NCI-H2029 treated with DMSO at 0.1 percent for 48 hours (cell line): ENCODE measurements around the gene P3R3URF.
A peak's percentile ranks its signal among the peaks of the same experiment; 100 is the strongest.

ENCODE experiments used
- DNase-seq: peaks from one replicate; lab custom pipeline; 2025; lab: John Stamatoyannopoulos, UW

Gene P3R3URF

GRCh38 chr1:46172321-46172720, 4.0 kb downstream of the P3R3URF start:
- DNase-seq, result no peak

GRCh38 chr1:46171871-46172270, 4.4 kb downstream of the P3R3URF start:
- peak; percentile 94 for DNase-seq

GRCh38 chr1:46171351-46171750, 4.9 kb downstream of the P3R3URF start:
- DNase-seq, result no peak

- no peak for DNase-seq
These were observed 6.4 kb downstream of the P3R3URF start for GRCh38 chr1:46169811-46170454.

GRCh38 chr1:46168477-46168876, 7.8 kb downstream of the P3R3URF start:
- DNase-seq, result no peak

- DNase-seq, result peak; percentile 65
These were observed 9.5 kb downstream of the P3R3URF start for GRCh38 chr1:46166521-46167462.

- no peak for DNase-seq
These were observed 16.1 kb downstream of the P3R3URF start for GRCh38 chr1:46160212-46160611.

GRCh38 chr1:46159516-46159915, 16.8 kb downstream of the P3R3URF start:
- no peak for DNase-seq

GRCh38 chr1:46158312-46159281, 17.7 kb downstream of the P3R3URF start:
- DNase-seq, result no peak

GRCh38 chr1:46157916-46158311, 18.4 kb downstream of the P3R3URF start:
- DNase-seq, result no peak

GRCh38 chr1:46153732-46154131, 22.6 kb downstream of the P3R3URF start:
- no peak for DNase-seq

- DNase-seq, result no peak
These were observed 23.1 kb downstream of the P3R3URF start for GRCh38 chr1:46153228-46153627.

GRCh38 chr1:46152016-46152415, 24.3 kb downstream of the P3R3URF start:
- DNase-seq, result no peak

GRCh38 chr1:46150085-46150484, 26.2 kb downstream of the P3R3URF start:
- no peak for DNase-seq

GRCh38 chr1:46148318-46148717, 28.0 kb downstream of the P3R3URF start:
- no peak for DNase-seq

GRCh38 chr1:46137916-46138315, 38.4 kb downstream of the P3R3URF start:
- DNase-seq, result no peak

GRCh38 chr1:46136711-46137110, 39.6 kb downstream of the P3R3URF start:
- DNase-seq, result no peak

GRCh38 chr1:46134660-46135331, 41.5 kb downstream of the P3R3URF start:
- peak; percentile 95 for DNase-seq

GRCh38 chr1:46133781-46134350, 42.4 kb downstream of the P3R3URF start:
- peak; percentile 44 for DNase-seq

GRCh38 chr1:46133181-46133658, 43.1 kb downstream of the P3R3URF start:
- DNase-seq, result peak; percentile 96
